GM23338 (cell line): Measurements from ENCODE around the gene SYT14. TPM values are rescaled to one million over a fixed set of nuclear protein-coding genes. Genes with fewer than 3 reads are reported as not detected.

Experiments
- ATAC-seq: fragments of 200-7000 bp; cut with Tn5 transposase; 3 replicates; pipeline ENCODE4 v1.9.1; 2020
- DNase-seq: peaks from one replicate; pipeline ENCODE4 v3.0.0-alpha.2; 2015; ENCODE audit warnings: low spot score
- H2AFZ ChIP-seq: fragments of 200-600 bp; sonication (generic); 2 replicates; pipeline ENCODE4 v1.8.0; 2016; ENCODE audit warnings: antibody characterized with exemption, mild to moderate bottlenecking, moderate library complexity
- H3F3A ChIP-seq: fragments of 200-600 bp; sonication (generic); replicated peaks from 2 replicates; pipeline ENCODE4 v1.8.0; 2017; ENCODE audit warnings: antibody characterized with exemption, mixed run types, low read depth
- H3K27ac ChIP-seq: fragments of 200-600 bp; sonication (generic); 2 replicates; pipeline ENCODE4 v1.6.1; 2016; ENCODE audit warnings: low read depth
- H3K27me3 ChIP-seq: fragments of 200-600 bp; sonication (generic); 2 replicates; pipeline ENCODE4 v1.8.0; 2016; ENCODE audit warnings: mild to moderate bottlenecking, mixed run types, moderate library complexity; ENCODE audit not compliant: insufficient read depth
- H3K36me3 ChIP-seq: fragments of 200-600 bp; sonication (generic); 2 replicates; pipeline ENCODE4 v1.8.0; 2016; ENCODE audit warnings: mild to moderate bottlenecking; ENCODE audit not compliant: insufficient read depth
- H3K4me1 ChIP-seq: fragments of 200-600 bp; sonication (generic); 2 replicates; pipeline ENCODE4 v1.8.0; 2016; ENCODE audit warnings: mild to moderate bottlenecking, moderate library complexity; ENCODE audit not compliant: insufficient read depth
- H3K4me2 ChIP-seq: fragments of 200-600 bp; sonication (generic); 2 replicates; pipeline ENCODE4 v1.7.1; 2017; ENCODE audit warnings: mixed run types
- H3K4me3 ChIP-seq: fragments of 200-600 bp; sonication (generic); 2 replicates; pipeline ENCODE4 v1.6.1; 2016; ENCODE audit warnings: mixed run types
- H3K79me2 ChIP-seq: fragments of 200-600 bp; sonication (generic); replicated peaks from 2 replicates; pipeline ENCODE4 v1.8.0; 2017; ENCODE audit warnings: mild to moderate bottlenecking; ENCODE audit not compliant: insufficient read depth
- H3K9me2 ChIP-seq: fragments of 200-600 bp; sonication (generic); 2 replicates; pipeline ENCODE4 v1.8.0; 2017; ENCODE audit not compliant: insufficient read depth
- H4K20me1 ChIP-seq: fragments of 200-600 bp; sonication (generic); replicated peaks from 2 replicates; pipeline ENCODE4 v1.8.0; 2017; ENCODE audit warnings: mild to moderate bottlenecking; ENCODE audit not compliant: insufficient read depth
- H3K27ac Mint-ChIP-seq: 2 replicates; pipeline ENCODE4 v1.8.0; 2020; ENCODE audit warnings: inconsistent platforms, mild to moderate bottlenecking, moderate library complexity, mixed read lengths
- H3K27me3 Mint-ChIP-seq: 3 replicates; pipeline ENCODE4 v1.8.0; 2022; ENCODE audit warnings: low read depth, mild to moderate bottlenecking, moderate library complexity, mixed read lengths, inconsistent platforms; ENCODE audit not compliant: insufficient read depth, poor library complexity
- H3K36me3 Mint-ChIP-seq: 3 replicates; pipeline ENCODE4 v1.8.0; 2021; ENCODE audit warnings: low read depth, mild to moderate bottlenecking, inconsistent platforms, moderate library complexity, mixed read lengths
- H3K4me1 Mint-ChIP-seq: 3 replicates; pipeline ENCODE4 v1.8.0; 2020; ENCODE audit warnings: mild to moderate bottlenecking, inconsistent platforms, mixed read lengths
- H3K4me3 Mint-ChIP-seq: 3 replicates; pipeline ENCODE4 v1.8.0; 2021; ENCODE audit warnings: moderate library complexity, mild to moderate bottlenecking, inconsistent platforms, mixed read lengths
- H3K9me3 Mint-ChIP-seq: 3 replicates; pipeline ENCODE4 v1.8.0; 2020; ENCODE audit warnings: moderate library complexity, mild to moderate bottlenecking, inconsistent platforms, mixed read lengths
- ETS1 ChIP-seq: IDR thresholded peaks from 2 replicates; pipeline ENCODE4 v1.6.1; 2016; ENCODE audit warnings: antibody characterized with exemption
- EZH2phosphoT487 ChIP-seq: fragments of 200-600 bp; sonication (generic); IDR thresholded peaks from one replicate; pipeline ENCODE4 v1.8.1; 2018; ENCODE audit warnings: antibody characterized with exemption; ENCODE audit not compliant: unreplicated experiment
- POLR2AphosphoS5 ChIP-seq: IDR thresholded peaks from 2 replicates; pipeline ENCODE4 v1.6.1; 2016; ENCODE audit warnings: antibody characterized with exemption, low read depth
- STAT1 ChIP-seq: IDR thresholded peaks from one replicate; pipeline ENCODE4 v1.6.1; 2016; ENCODE audit warnings: antibody characterized with exemption; ENCODE audit not compliant: unreplicated experiment
- ZNF462 ChIP-seq: fragments of 250-450 bp; sonication (Bioruptor Pico); IDR thresholded peaks from 2 replicates; pipeline ENCODE4 v1.5.0; 2020; ENCODE audit warnings: mild to moderate bottlenecking, moderate library complexity
- polyA plus RNA-seq: library from polyadenylated mRNA; unstranded; fragments of >200 nt; fragmentation: Nextera tagmentation; extraction: Ambion mirVana; gene quantifications from 2 replicates; pipeline ENCODE4 v1.2.1, GENCODE V29; 2016
- total RNA-seq: library from RNA; depleted of rRNA; stranded (reverse); fragments of >200 nt; shearing (Covaris generic); gene quantifications from 2 replicates; pipeline ENCODE4 v1.2.3, GENCODE V29; 2014

Gene SYT14
- total and polyA plus RNA-seq, 2 experiments from 2014 or later: 5.2 to 22.4 TPM

DNA sequence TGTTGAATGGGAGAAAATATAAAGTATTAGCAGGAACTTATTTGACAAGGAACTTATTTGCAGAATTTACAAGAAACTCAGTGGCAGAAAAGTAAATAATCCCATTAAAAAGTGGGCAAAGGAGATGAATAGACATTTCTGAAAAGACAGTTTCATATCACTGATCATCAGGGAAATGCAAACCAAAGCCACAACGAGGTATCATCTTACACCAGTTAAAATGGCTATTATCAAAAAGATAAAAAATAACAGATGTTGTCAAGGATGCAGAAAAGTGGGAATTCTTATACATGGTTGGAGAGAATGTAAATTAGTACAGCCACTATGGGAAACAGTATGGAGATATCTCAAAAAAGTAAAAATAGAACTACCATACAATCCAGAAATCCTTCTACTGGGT lies 61.0 kb downstream of the SYT14 start (continued):
- TF ChIP-seq ZNF462 (no peak), STAT1 (no peak), EZH2phosphoT487 (no peak), POLR2AphosphoS5 (no peak)

GRCh38 chr1:210001751-210002150 lies 63.7 kb downstream of the SYT14 start:
- Mint-ChIP-seq H3K4me3 (no peak overlapping the region), H3K27me3 (no peaks in the 10 kb centered on the region), H3K9me3 (no peaks in the 10 kb centered on the region), H3K36me3 (no peaks in the 10 kb centered on the region), H3K27ac (no peak overlapping the region; the same call in 1 of the 2 replicates), H3K4me1 (no peaks in the 10 kb centered on the region)
- Histone ChIP-seq H3K36me3 (no peaks in the 10 kb centered on the region), H3K79me2 (no peaks in the 10 kb centered on the region), H3F3A (no peaks in the 10 kb centered on the region), H3K27ac (0 out of 2 replicates have a peak overlapping the region, but pooled peaks have one; percentile 11), H3K9me2 (no peaks in the 10 kb centered on the region), H3K4me2 (no peak overlapping the region), H3K4me1 (no peaks in the 10 kb centered on the region), H3K27me3 (no peaks in the 10 kb centered on the region), H2AFZ (no peak overlapping the region), H4K20me1 (no peaks in the 10 kb centered on the region; the same call in none of the 2 replicates), H3K4me3 (no peak overlapping the region)
- ATAC-seq (no peak), DNase-seq (no peak)
- TF ChIP-seq ETS1: no peak
